ENCODE data around the gene IRF9. TPM values are rescaled to one million over a fixed set of nuclear protein-coding genes. Genes with fewer than 3 reads are reported as not detected.

Gene IRF9
- total and polyA plus RNA-seq, 2 of the 13 experiments (the other 11 are each of a cell fraction or from before 2014, with no cell fraction given), result 14.9 to 49.7 TPM

DNA sequence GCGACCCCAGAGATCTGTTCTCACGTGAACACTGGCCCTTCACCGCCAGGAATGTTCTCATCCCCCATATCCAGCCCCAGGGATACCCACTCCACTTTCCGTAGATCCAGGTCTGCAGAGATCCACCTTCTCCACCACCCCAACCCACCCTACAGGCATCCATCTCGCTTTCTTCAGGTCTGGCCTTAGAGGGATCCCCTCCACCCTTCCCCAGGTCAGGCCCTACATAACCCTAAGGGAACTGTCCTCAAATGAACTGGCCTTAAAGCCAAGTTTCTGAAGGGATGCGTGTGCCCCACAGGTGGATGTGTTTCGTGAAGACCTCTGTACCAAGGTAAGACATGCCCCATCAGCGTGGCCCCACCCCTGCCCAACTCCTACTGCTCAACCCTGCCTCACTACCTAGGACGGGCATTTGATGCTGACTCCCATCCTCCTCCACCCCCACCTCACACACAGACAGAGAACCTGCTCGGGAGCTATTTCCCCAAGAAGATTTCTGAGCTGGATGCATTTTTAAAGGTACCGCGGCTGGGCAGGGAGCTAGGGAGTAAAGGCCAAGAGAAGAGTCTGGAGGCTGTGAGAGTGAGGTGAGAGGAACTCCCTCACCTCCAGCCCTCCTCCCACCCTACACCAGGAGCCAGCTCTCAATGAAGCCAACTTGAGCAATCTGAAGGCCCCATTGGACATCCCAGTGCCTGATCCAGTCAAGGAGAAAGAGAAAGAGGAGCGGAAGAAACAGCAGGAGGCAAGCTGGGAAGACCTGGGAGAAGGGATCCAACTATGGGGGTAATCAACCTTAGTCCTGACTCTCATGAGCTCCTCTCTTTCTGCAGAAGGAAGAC lies 24.2 kb upstream of the IRF9 start (continued):
- TF ChIP-seq TBL1XR1 (IDR thresholded peaks at IDR 0.05; ENCODE audit: borderline replicate concordance, low read length, partially characterized antibody) (no peak), KLF12 (CRISPR knock-in tag; IDR thresholded peaks at IDR 0.05; ENCODE audit: borderline replicate concordance) (no peak), ZNF749 (CRISPR knock-in tag; IDR thresholded peaks at IDR 0.05; ENCODE audit: borderline replicate concordance) (0 out of 2 replicates have a peak, but pooled peaks have one; percentile 5), ZNF577 (CRISPR knock-in tag; IDR thresholded peaks at IDR 0.05; ENCODE audit: borderline replicate concordance, low read depth) (0 out of 2 replicates have a peak, but pooled peaks have one; percentile 12), ZNF44 (CRISPR knock-in tag; IDR thresholded peaks at IDR 0.05) (peak; percentile 82; the same call in 1 of the 2 replicates), ZNF550 (CRISPR knock-in tag; IDR thresholded peaks at IDR 0.05; ENCODE audit: borderline replicate concordance) (0 out of 2 replicates have a peak, but pooled peaks have one; percentile 39), RXRA (CRISPR knock-in tag; IDR thresholded peaks at IDR 0.05) (peak; percentile 19; the same call in 1 of the 2 replicates), TRIM24 (CRISPR knock-in tag; IDR thresholded peaks at IDR 0.05) (no peak), NKX3-1 (CRISPR knock-in tag; IDR thresholded peaks at IDR 0.05) (no peak), GABPA (IDR thresholded peaks at IDR 0.05; ENCODE audit: low read depth, low read length) (no peak), GABPA (CRISPR knock-in tag; IDR thresholded peaks at IDR 0.05; ENCODE audit: low read depth) (no peak), HOXD1 (CRISPR knock-in tag; IDR thresholded peaks at IDR 0.05) (0 out of 2 replicates have a peak, but pooled peaks have one; percentile 46), PRMT3 (CRISPR knock-in tag; IDR thresholded peaks at IDR 0.05; ENCODE audit: borderline replicate concordance, low read depth) (no peak), ZNF781 (CRISPR knock-in tag; IDR thresholded peaks at IDR 0.05; ENCODE audit: borderline replicate concordance, not compliant biosample characterization) (no peak), FOXJ3 (CRISPR knock-in tag; IDR thresholded peaks at IDR 0.05; ENCODE audit: borderline replicate concordance) (no peak)
- TF ChIP-seq, protein P1, sequence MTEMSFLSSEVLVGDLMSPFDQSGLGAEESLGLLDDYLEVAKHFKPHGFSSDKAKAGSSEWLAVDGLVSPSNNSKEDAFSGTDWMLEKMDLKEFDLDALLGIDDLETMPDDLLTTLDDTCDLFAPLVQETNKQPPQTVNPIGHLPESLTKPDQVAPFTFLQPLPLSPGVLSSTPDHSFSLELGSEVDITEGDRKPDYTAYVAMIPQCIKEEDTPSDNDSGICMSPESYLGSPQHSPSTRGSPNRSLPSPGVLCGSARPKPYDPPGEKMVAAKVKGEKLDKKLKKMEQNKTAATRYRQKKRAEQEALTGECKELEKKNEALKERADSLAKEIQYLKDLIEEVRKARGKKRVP (CRISPR knock-in tag; IDR thresholded peaks at IDR 0.05), result no peak
- TF ChIP-seq, protein P2, sequence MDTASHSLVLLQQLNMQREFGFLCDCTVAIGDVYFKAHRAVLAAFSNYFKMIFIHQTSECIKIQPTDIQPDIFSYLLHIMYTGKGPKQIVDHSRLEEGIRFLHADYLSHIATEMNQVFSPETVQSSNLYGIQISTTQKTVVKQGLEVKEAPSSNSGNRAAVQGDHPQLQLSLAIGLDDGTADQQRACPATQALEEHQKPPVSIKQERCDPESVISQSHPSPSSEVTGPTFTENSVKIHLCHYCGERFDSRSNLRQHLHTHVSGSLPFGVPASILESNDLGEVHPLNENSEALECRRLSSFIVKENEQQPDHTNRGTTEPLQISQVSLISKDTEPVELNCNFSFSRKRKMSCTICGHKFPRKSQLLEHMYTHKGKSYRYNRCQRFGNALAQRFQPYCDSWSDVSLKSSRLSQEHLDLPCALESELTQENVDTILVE (CRISPR knock-in tag; IDR thresholded peaks at IDR 0.05), result 0 out of 2 replicates have a peak, but pooled peaks have one; percentile 20
- TF ChIP-seq, protein P3, sequence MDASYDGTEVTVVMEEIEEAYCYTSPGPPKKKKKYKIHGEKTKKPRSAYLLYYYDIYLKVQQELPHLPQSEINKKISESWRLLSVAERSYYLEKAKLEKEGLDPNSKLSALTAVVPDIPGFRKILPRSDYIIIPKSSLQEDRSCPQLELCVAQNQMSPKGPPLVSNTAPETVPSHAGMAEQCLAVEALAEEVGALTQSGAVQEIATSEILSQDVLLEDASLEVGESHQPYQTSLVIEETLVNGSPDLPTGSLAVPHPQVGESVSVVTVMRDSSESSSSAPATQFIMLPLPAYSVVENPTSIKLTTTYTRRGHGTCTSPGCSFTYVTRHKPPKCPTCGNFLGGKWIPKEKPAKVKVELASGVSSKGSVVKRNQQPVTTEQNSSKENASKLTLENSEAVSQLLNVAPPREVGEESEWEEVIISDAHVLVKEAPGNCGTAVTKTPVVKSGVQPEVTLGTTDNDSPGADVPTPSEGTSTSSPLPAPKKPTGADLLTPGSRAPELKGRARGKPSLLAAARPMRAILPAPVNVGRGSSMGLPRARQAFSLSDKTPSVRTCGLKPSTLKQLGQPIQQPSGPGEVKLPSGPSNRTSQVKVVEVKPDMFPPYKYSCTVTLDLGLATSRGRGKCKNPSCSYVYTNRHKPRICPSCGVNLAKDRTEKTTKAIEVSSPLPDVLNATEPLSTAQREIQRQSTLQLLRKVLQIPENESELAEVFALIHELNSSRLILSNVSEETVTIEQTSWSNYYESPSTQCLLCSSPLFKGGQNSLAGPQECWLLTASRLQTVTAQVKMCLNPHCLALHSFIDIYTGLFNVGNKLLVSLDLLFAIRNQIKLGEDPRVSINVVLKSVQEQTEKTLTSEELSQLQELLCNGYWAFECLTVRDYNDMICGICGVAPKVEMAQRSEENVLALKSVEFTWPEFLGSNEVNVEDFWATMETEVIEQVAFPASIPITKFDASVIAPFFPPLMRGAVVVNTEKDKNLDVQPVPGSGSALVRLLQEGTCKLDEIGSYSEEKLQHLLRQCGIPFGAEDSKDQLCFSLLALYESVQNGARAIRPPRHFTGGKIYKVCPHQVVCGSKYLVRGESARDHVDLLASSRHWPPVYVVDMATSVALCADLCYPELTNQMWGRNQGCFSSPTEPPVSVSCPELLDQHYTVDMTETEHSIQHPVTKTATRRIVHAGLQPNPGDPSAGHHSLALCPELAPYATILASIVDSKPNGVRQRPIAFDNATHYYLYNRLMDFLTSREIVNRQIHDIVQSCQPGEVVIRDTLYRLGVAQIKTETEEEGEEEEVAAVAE (CRISPR knock-in tag; IDR thresholded peaks at IDR 0.05; ENCODE audit: borderline replicate concordance), result peak; percentile 59; the same call in 1 of the 2 replicates
- TF ChIP-seq, protein P4, sequence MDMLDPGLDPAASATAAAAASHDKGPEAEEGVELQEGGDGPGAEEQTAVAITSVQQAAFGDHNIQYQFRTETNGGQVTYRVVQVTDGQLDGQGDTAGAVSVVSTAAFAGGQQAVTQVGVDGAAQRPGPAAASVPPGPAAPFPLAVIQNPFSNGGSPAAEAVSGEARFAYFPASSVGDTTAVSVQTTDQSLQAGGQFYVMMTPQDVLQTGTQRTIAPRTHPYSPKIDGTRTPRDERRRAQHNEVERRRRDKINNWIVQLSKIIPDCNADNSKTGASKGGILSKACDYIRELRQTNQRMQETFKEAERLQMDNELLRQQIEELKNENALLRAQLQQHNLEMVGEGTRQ (IDR thresholded peaks at IDR 0.05; ENCODE audit: low read depth, low read length), result 0 out of 2 replicates have a peak, but pooled peaks have one; percentile 6
- TF ChIP-seq, protein P4 (CRISPR knock-in tag; IDR thresholded peaks at IDR 0.05; ENCODE audit: borderline replicate concordance), result no peak

Measured in HepG2 (cell line).